GM12878 (cell line): ENCODE measurements around the gene PDZRN3. TPM values are rescaled to one million over a fixed set of nuclear protein-coding genes. Genes with fewer than 3 reads are reported as not detected.

Experiments
- ATAC-seq: fragments of 200-7000 bp; cut with Tn5 transposase; 3 replicates; pipeline ENCODE4 v1.9.1; 2020; ENCODE audit warnings: mild to moderate bottlenecking, moderate library complexity
- BruUV-seq: library from RNA; stranded (reverse); fragments of 400-500 nt; replicated peaks from 2 replicates; lab custom pipeline; 2021; lab: Mats Ljungman, UMichigan
- CTCF ChIA-PET: fragments of 300-600 bp; sonication (Branson Sonifier 250); formaldehyde crosslinking; extraction: SDS; loops from one replicate; lab custom pipeline; 2021; ENCODE audit warnings: inconsistent platforms; lab: Yijun Ruan, JAX
- POLR2A ChIA-PET: fragments of 350-600 bp; formaldehyde crosslinking; extraction: SDS; loops from one replicate; lab custom pipeline; 2021; ENCODE audit warnings: inconsistent platforms; lab: Charles Lee
- RAD21 ChIA-PET: fragments of 300-600 bp; sonication (Branson Sonifier 250); formaldehyde crosslinking; loops from one replicate; lab custom pipeline; 2023; ENCODE audit warnings: antibody characterized with exemption; ENCODE audit not compliant: unreplicated experiment; lab: Charles Lee
- SMC1A ChIA-PET: fragments of 300-600 bp; sonication (Branson Sonifier 250); formaldehyde crosslinking; loops from one replicate; lab custom pipeline; 2023; ENCODE audit not compliant: unreplicated experiment, uncharacterized antibody; lab: Charles Lee
- DNase-seq: peaks from one replicate; pipeline ENCODE4 v3.0.0-alpha.2; 2011; ENCODE audit warnings: low read depth, low spot score
- FAIRE-seq: peaks from 3 replicates; lab custom pipeline; 2011; peaks lifted over from hg19 to GRCh38; lab: Jason Lieb, UNC
- H2AFZ ChIP-seq: 2 replicates; pipeline ENCODE4 v1.6.0; 2011; ENCODE audit warnings: low read depth, low read length, control low read depth; ENCODE audit not compliant: control insufficient read depth
- H3K27ac ChIP-seq: 2 replicates; pipeline ENCODE4 v1.5.1; 2011; ENCODE audit warnings: control low read depth; ENCODE audit not compliant: control insufficient read depth, insufficient read depth
- H3K27me3 ChIP-seq, 2 experiments: replicated peaks in 1 of 2; 2 replicates each; pipeline versions ENCODE4 v1.6.0 to v1.6.1; 2011; ENCODE audit warnings: low read length in 1 of 2; ENCODE audit not compliant: control insufficient read depth in 2 of 2, insufficient read depth in 2 of 2
- H3K36me3 ChIP-seq, 2 experiments: 2 replicates each; pipeline ENCODE4 v1.5.1; 2011; ENCODE audit warnings: low read length in 1 of 2; ENCODE audit not compliant: control insufficient read depth in 2 of 2, insufficient read depth in 2 of 2
- H3K4me1 ChIP-seq: 2 replicates; pipeline ENCODE4 v1.6.1; 2011; ENCODE audit warnings: mild to moderate bottlenecking, low read length, moderate library complexity, mixed read lengths; ENCODE audit not compliant: control insufficient read depth, insufficient read depth
- H3K4me2 ChIP-seq: 2 replicates; pipeline ENCODE4 v1.6.0; 2011; ENCODE audit warnings: control low read depth; ENCODE audit not compliant: control insufficient read depth, insufficient read depth
- H3K4me3 ChIP-seq: fragments of 200-600 bp; sonication (generic); 2 replicates; pipeline ENCODE4 v1.5.1; 2016
- H3K79me2 ChIP-seq: 2 replicates; pipeline ENCODE4 v1.6.0; 2011; ENCODE audit warnings: low read length; ENCODE audit not compliant: control insufficient read depth, insufficient read depth
- H3K9ac ChIP-seq: 2 replicates; pipeline ENCODE4 v1.8.0; 2011; ENCODE audit warnings: low read length, control low read depth, mixed read lengths; ENCODE audit not compliant: control insufficient read depth, insufficient read depth
- H3K9me3 ChIP-seq: replicated peaks from 3 replicates; pipeline ENCODE4 v1.5.1; 2011; ENCODE audit warnings: mild to moderate bottlenecking, low read length; ENCODE audit not compliant: control insufficient read depth, insufficient read depth
- H4K20me1 ChIP-seq: 2 replicates; pipeline ENCODE4 v1.6.0; 2011; ENCODE audit not compliant: control insufficient read depth, insufficient read depth
- ASH2L ChIP-seq: fragments of 300-600, 200-600 bp; sonication (generic); IDR thresholded peaks from 2 replicates; pipeline ENCODE4 v1.6.1; 2017; ENCODE audit warnings: low read depth, mild to moderate bottlenecking, borderline replicate concordance
- BHLHE40 ChIP-seq, 2 experiments: fragments of 450-650 bp in 1 of 2; IDR thresholded peaks; 2 replicates each; pipeline ENCODE4 v1.6.1; 2011 to 2017; ENCODE audit warnings: low read depth in 2 of 2, borderline replicate concordance in 1 of 2, improper control_type of control experiment in 1 of 2, low read length in 1 of 2, mild to moderate bottlenecking in 1 of 2
- BRCA1 ChIP-seq: IDR thresholded peaks from 2 replicates; pipeline ENCODE4 v1.6.1; 2011; ENCODE audit warnings: low read depth, low read length, improper control_type of control experiment
- CHD2 ChIP-seq: IDR thresholded peaks from 2 replicates; pipeline ENCODE4 v1.6.1; 2011; ENCODE audit warnings: low read depth, low read length, improper control_type of control experiment, borderline replicate concordance
- HCFC1 ChIP-seq: fragments of 150-350 bp; IDR thresholded peaks from 2 replicates; pipeline ENCODE4 v1.6.1; 2014; ENCODE audit warnings: low read length
- KLF5 ChIP-seq: fragments of 450-650 bp; IDR thresholded peaks from 2 replicates; pipeline ENCODE4 v1.6.1; 2014; ENCODE audit warnings: mild to moderate bottlenecking; ENCODE audit not compliant: partially characterized antibody
- MEF2A ChIP-seq: IDR thresholded peaks from 2 replicates; pipeline ENCODE4 v1.6.1; 2011; ENCODE audit warnings: low read depth, mild to moderate bottlenecking, low read length, moderate library complexity; ENCODE audit not compliant: insufficient read depth
- NR2F1 ChIP-seq: fragments of 450-650 bp; conservative IDR thresholded peaks from 2 replicates; pipeline ENCODE4 v1.6.1; 2017; ENCODE audit warnings: mild to moderate bottlenecking
- POLR2AphosphoS5 ChIP-seq: IDR thresholded peaks from 2 replicates; pipeline ENCODE4 v1.6.1; 2011; ENCODE audit warnings: mild to moderate bottlenecking, low read length, inconsistent platforms
- RAD51 ChIP-seq: fragments of 450-650 bp; IDR thresholded peaks from 2 replicates; pipeline ENCODE4 v1.6.1; 2016; ENCODE audit warnings: moderate library complexity, mild to moderate bottlenecking, inconsistent platforms
- SMAD1 ChIP-seq: fragments of 450-650 bp; IDR thresholded peaks from 2 replicates; pipeline ENCODE4 v1.6.1; 2018; ENCODE audit warnings: mild to moderate bottlenecking, low read depth; ENCODE audit not compliant: partially characterized antibody
- TCF12 ChIP-seq: IDR thresholded peaks from 2 replicates; pipeline ENCODE4 v1.6.1; 2011; ENCODE audit warnings: low read depth, mild to moderate bottlenecking, low read length
- WGBS: methylation state at CpG from one replicate; pipeline ENCODE4 v1.1.6; 2016; ENCODE audit warnings: low lambda C conversion rate; ENCODE audit not compliant: insufficient replicate concordance, insufficient coverage; ENCODE audit errors: missing lambda C conversion rate; 5-methylcytosine and 5-hydroxymethylcytosine counted together
- in situ Hi-C: fragments of 300-500 bp; cut with MboI; formaldehyde crosslinking; loops from 9 replicates; pipeline ENCODE4 v1.14.3; 2018; ENCODE audit warnings: mixed read lengths
- intact Hi-C: fragments of 100-400 bp; cut with micrococcal nuclease; formaldehyde crosslinking; loops from one replicate; pipeline ENCODE4 v1.14.2; 2022; ENCODE audit not compliant: unreplicated experiment
- polyA plus RNA-seq, 11 experiments: library from polyadenylated mRNA; depleted of rRNA in 4 of 11; unstranded in 6 of 11; stranded (reverse) in 5 of 11; fragments of >200 nt; fragmentation: Nextera tagmentation in 4 of 11; fragmentation: Illumina TruSeq in 1 of 11; extraction: Ambion mirVana in 4 of 11; extraction: Trizol in 1 of 11; gene quantifications; 1 replicate in 1 of 11; 2 replicates in 10 of 11; pipeline versions ENCODE4 v1.2.1 to v1.2.3, GENCODE V29; 2011 to 2016; ENCODE audit warnings: inconsistent platforms in 2 of 11, missing spikeins in 2 of 11, low read depth in 1 of 11
- total RNA-seq, 4 experiments: library from RNA; depleted of rRNA in 3 of 4; stranded (reverse); fragments of >200 nt in 3 of 4; fragmentation: Illumina TruSeq in 1 of 4; extraction: Trizol in 1 of 4; gene quantifications; 2 replicates each; pipeline versions ENCODE4 v1.2.1 to v1.2.3, GENCODE V29; 2013 to 2021
- TF ChIP-seq, protein P1 (sequence below): IDR thresholded peaks from 2 replicates; pipeline ENCODE4 v1.6.1; 2011; ENCODE audit warnings: borderline replicate concordance, low read depth, mild to moderate bottlenecking, moderate library complexity, low read length; ENCODE audit not compliant: insufficient read depth, poor library complexity, severe bottlenecking

Gene PDZRN3
- total and polyA plus RNA-seq, 10 of the 15 experiments (the other 5 are each of a cell fraction or from before 2014, with no cell fraction given) = 0.07 to 0.37 (median 0.12) TPM; not detected in 6

DNA sequence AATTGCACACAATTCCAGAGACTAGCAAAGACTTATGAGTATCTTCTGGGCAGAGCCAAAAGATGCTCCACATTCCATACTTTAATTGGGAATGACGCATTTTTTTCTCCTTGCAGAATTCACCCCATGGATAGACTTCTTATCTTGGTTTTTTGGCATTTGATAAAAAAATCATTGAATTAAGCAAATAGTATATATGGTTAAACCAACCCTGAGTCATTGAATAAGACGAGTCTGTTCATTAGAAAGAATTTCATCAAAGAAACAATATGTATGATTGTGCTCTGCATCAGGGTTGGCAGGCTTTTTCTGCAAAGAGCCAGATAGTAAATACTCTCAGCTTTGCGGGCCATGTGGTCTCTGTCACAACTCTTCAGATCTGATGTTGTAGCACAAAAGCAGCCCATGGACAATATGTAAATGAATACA is 9.2 kb upstream of the PDZRN3 start:
- Histone ChIP-seq H3K36me3 (no peaks in the 10 kb centered on the region), H3K27ac (no peak overlapping the region), H3K4me1 (no peaks in the 10 kb centered on the region), H3K9ac (no peak overlapping the region), H2AFZ (no peak overlapping the region), H4K20me1 (no peaks in the 10 kb centered on the region), H3K4me2 (no peak overlapping the region), H3K4me3 (no peak overlapping the region), H3K9me3 (no peaks in the 10 kb centered on the region), H3K79me2 (no peaks in the 10 kb centered on the region), H3K27me3 (no peaks in the 10 kb centered on the region; a peak in 1 of 4 replicates)
- intact Hi-C loops (no loop called here), in situ Hi-C loops (no loop called here)
- CTCF ChIA-PET = no interaction called here
- RAD21 ChIA-PET = no interaction called here
- FAIRE-seq = no peak
- TF ChIP-seq BHLHE40 (IDR thresholded peaks at IDR 0.05; ENCODE audit: borderline replicate concordance in 1 of 2, low read depth in 2 of 2, low read length in 1 of 2) (no peak), KLF5 (no peak), SMAD1 (no peak), BRCA1 (no peak), CHD2 (no peak), RAD51 (no peak), MEF2A (no peak), HCFC1 (no peak), TCF12 (no peak), POLR2AphosphoS5 (no peak), NR2F1 (no peak), ASH2L (no peak)
- TF ChIP-seq, protein P1, sequence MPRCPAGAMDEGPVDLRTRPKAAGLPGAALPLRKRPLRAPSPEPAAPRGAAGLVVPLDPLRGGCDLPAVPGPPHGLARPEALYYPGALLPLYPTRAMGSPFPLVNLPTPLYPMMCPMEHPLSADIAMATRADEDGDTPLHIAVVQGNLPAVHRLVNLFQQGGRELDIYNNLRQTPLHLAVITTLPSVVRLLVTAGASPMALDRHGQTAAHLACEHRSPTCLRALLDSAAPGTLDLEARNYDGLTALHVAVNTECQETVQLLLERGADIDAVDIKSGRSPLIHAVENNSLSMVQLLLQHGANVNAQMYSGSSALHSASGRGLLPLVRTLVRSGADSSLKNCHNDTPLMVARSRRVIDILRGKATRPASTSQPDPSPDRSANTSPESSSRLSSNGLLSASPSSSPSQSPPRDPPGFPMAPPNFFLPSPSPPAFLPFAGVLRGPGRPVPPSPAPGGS = no peak
- DNase-seq = no peak
- SMC1A ChIA-PET = no interaction called here
- POLR2A ChIA-PET = no interaction called here
- no peak for ATAC-seq
- no TSS peak for BruUV-seq
- WGBS = 24% methylated on average over 3 of the region's 3 CpGs
